Islet of Langerhans (tissue), 1 donor: ENCODE data around the gene ELAVL2.

ENCODE experiments used
- FAIRE-seq: peaks from one replicate; lab custom pipeline; 2011; peaks lifted over from hg19 to GRCh38; lab: Jason Lieb, UNC

Gene ELAVL2

DNA sequence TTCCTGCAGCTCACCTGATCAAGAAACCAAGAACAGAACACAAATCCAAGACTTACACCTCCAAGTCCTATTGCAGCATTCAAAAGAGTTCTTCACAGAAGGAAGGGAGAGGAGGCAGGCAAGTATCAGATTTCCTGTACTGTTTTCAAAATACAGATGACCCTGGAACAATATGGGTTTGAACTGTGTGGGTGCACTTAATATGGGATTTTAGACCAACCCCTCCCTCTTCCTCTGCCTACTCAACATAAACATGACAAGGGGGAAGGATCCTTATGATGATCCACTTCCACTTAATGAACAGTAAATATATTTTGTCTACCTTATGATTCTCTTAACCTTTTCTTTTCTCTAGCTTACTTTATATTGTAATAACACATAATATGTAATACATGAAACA is 104.6 kb downstream of the ELAVL2 start:
- FAIRE-seq = no peak

DNA sequence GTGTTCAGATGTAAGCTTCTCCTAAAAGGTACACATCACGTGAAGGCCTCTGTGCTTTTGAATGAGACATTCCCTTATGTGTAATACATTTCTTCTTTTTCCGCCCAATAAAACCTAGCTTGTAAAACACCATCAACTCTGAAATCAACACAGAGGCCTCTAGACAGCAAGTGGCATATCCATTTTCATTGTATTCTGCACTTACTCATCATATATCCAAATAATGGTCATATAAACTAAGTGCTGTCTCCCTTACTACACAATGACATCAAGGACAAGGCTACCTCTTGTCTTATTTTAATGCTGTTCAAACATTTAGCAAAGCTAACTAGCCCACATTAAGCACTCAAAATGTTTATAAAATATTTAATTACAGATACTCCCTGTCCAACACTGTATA is 108.5 kb downstream of the ELAVL2 start:
- no peak for FAIRE-seq

DNA sequence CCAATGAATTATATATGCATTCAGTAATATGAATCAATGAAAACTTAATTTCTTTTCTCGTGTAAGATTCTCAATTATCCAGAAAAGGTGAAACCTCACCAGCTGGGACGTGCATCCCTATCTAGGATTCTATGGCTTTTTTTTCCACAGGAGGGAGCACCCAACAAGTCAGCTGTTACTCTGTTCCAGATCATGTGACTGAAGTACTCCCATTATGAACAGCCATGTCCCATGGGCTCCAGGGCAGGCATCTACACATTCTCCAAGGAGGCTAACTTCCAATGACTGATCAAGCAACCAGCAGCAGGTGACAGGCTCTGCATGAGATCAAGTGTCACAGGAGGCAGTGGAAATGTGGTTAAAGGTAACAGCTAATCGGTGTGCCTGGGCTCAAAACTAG is 118.8 kb downstream of the ELAVL2 start:
- FAIRE-seq = no peak

DNA sequence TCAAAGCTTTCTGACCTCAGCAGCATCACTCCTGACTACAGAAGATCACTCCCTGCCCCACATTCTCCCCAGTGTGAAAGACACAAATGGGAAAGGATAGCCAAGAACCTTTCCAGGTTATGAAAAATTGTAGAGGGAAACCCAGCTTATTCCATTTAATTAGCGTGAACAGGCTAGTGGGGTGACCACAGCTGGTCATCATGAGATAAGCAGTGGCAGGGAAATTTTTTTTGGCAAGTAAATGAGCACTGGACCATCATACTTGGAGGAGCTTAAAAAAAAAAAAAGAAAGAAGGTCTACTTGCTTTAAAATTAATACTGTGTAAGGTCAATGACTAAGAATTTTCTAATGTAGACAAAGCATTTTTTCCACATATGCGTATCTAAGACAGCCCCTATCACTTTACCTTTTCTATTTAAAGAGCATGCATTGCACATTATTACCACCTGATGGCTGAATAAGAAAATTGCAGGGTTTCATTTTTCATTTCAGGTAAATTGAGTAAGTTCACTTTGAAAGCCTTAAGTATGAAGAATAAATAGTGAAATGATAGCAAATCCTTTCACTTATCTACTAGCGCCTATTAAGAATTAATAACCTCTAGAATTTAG is 123.6 kb downstream of the ELAVL2 start:
- no peak for FAIRE-seq

DNA sequence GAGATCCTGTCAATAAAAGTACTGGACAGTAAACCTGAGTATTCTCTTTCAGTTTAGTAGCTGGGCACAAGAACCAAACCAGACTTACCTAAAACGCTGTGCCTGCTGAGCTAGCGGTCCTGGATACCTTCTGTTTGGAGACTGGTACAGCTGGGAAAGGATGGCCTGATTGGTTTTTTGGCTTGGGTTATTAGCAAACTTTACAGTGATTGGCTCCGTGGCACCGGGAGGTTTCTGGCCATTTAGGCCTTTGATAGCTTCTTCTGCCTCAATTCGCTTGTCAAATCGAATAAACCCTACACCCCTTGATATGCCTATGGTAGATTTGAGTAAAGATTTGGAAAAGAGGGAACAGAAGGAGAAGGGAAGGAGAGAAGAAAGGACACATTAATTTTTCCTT is 124.7 kb downstream of the ELAVL2 start:
- FAIRE-seq = no peak

DNA sequence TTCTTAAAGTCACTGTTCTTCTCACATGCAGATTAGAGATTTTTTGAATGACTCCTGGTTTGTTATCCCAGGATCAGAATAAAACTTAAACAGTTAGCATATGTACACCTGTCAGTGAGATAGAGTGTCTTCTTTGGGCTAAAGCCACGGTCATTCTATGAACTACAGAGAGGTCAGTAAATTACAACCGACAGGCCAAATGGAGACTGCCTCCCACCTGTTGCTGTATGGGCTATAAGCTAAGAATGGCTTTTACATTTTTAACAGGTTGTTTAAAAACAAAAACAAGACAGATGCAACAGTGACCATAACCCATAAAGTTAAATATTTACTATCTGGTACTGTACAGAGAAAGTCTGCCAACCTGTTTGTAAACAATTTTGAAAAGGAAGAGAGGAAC is 125.7 kb downstream of the ELAVL2 start:
- FAIRE-seq = no peak

DNA sequence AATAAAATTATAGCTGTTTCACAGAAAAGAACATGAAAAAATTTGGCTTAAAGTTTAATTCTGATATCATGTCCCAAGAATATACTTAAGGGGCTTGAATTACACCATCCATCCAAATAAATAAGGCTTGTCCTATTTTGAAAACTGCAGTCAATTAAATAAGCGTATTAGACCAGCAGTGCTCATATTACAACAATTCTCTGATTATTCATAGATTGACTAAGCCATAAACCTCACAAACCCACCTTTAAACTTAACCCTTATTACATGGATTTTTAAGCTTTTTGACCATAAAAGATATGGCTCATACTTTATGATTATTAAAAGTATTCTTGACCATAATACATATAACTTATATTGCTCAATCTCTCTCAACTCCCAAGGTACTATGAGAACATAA is 127.9 kb downstream of the ELAVL2 start:
- FAIRE-seq = no peak

DNA sequence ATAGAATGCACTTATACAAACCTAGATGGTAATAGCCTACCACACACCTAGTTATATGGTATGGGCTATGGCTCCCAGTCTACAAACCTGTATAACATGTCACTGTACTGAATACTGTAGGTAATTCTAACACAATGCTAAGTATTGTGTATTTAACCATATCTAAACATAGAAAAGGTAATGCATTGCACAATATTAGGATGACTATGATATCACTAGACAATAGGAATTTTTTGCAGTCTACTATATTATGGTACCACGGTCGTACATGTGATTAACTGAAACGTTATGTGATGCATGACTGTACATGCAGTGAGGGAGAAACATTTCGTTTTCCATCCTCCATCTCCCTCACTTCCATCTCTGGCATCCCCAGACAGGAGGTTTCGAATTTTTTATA is 130.5 kb downstream of the ELAVL2 start:
- no peak for FAIRE-seq

DNA sequence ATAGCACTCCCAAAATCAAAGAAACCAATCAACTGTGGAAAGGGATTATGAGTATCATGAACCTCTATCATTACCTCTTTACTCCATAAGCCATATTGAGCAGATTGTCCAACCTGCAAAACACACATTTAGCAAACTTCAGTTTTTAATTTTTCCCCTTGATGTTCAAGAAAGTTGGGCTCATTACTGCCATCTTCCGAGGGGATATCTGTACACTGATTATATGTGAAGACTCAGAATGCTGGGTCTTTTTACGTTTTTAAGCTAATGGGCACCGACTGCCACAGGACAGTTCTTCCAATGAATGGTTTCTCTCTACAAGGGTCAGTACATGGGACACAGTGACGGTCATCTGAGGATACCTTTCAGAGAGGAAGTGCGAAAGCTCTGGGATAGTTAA is 132.7 kb downstream of the ELAVL2 start:
- FAIRE-seq = no peak

DNA sequence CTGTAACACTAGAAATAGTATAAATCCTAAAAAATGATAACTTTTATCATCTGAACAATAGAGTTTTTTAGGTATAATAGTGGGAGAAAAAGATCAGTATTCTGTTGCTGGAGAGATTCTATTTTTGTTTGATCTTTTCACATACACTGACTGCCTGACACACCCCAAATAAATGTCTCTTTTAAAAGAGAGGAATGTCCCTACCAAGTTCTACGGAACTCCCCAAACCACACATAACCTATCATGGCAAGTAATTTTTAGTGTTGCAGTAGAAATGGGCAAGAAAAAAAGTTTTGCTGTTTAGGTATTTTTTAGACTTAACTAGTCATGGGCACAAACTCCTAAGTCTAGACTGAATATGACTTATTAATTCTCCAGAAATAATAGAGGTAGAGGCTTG is 139.1 kb downstream of the ELAVL2 start:
- no peak for FAIRE-seq

DNA sequence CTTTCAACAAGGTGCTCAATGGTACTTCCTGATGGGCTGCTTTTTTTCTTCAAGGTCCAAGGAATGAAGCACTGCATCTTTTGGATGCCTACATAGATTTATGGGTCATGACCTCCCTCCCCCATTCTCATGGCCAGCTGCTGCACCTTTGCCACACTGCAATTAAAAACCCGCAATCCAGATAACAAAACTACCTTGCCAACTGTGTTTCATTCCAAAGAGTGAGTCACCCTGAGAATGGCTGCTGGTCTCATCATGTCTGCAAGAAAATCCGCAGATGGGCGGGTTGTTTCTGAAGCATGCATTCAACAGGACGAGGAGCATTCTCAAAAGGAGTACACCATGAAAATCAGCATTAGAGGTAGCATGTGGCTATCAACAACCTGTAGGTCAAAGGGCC is 139.8 kb downstream of the ELAVL2 start:
- FAIRE-seq = no peak

DNA sequence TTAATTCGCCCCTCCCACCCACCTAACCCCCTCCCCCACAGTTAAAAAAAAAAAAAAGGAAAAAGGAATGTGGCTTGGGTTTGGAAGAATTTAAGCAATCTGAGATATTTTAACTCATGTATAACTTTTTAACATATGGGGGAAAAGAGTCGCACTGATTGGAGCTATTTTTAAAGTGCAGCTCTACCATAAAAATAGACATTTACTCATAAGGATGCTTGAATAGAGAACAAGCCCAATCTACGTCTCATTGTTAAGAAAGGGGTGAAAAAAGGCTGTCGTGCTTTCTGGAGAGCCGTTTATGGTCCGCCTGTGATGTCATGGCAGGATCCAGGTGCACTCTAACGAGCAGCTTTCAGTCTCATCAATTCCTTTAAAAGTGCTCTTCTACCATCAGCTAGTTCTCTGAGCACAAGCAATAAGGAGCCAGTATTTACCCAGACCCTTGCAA is 142.4 kb downstream of the ELAVL2 start:
- FAIRE-seq = no peak

DNA sequence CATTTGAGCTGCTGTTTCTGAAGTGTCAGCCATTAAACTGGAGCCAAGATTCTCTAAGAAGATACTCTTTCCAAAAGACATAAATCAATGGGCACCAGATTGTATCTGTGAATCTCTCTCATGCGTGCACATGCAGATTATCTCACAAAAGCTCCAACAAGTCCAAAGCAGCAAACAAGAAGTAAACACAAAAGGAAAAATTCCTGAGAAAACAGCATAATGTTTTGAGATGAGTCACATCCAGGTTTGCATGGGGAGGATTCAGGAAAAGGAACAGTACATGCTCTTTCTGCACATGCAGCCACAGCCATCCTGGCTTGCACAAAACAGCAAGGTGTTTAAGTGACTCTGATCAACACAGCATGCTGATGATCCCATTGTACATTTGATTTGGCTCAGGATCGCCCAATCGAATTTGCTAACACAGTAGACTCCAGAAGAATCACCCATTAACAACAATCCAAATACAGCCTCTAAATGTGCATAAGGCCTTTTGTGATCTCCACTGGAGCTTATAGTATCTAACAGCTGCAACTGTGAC is 143.1 kb downstream of the ELAVL2 start:
- FAIRE-seq = no peak

DNA sequence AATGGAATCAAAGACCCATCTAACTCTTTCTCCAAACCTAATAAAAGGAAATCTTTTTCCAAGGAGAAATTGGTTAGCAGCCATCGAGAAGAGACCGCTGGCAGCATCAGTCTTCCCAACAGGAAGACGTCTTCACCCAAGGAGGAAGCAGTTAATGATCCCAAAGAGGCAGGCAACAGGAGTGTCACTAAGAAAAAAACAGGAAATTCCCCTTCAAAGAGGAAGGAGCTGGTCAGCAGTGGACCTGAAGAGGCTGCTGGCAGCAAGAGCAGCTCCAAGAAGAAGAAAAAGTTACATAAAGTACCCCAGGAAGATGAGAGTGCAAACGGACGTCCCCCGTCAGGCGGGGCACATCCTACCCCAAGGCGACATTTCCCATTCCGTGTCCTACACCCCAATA is 143.7 kb downstream of the ELAVL2 start:
- FAIRE-seq = no peak

DNA sequence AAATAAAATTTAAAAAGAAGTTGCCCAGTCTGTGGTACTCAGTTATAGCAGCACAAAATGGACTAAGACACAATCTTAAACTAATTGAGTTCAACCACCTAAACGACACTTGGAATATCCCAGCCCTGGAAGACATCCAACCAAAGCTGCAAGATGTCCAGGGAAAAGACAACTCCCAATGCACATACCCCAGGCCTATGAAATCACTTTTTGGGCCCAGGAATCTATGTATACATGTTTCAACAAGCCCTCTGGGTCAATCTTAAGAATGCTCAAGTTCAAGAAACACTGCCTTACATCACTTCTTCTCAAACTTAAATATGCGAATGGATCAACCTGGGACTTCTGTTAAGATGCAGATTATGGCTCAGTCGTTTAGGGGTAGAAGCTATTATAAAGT is 148.6 kb downstream of the ELAVL2 start:
- FAIRE-seq = no peak

DNA sequence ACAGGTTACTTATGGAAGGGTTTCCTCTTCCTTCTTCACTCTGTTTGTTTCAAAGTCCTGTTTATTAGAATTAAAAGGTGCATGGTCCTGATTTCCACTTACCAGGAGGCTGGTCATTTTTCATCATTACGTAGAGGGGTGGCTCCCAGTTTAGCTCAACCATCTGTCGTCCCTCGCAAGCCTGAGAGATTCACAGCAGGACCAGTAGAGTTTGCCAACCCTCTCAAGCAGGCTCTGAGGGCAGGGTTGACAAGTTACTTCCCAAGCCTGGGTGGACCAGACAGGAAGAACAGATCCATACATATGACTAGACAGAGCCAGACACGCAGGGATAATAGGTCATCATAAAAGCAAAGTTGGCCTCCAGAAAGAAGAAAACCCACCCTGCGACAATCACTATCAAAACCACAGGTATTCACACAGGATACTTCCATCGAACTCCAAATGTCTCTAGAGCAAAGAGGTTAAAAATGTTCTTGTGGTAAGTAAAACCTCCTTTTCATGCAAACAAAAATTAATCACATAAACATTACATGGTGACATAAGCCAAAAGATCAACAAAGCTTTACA is 151.9 kb downstream of the ELAVL2 start:
- FAIRE-seq = no peak

DNA sequence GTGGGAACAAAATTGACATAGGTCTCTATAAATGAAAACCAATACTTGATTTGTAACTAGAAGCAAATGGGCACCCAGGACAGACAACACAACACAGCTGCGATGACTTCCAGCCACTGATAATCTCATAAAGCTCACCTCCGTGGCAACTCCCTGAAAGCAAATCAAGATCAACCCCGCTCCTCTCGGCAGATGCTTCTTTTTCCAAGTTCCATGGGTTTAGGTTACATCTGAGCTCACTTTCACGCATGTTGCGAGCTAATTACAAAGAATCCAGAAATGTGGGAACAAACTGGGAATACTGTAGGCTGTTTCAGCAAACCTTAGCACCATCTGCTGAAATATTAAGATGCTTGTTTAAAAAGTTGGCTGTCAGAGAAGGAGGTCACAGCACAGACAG is 153.9 kb downstream of the ELAVL2 start:
- FAIRE-seq = no peak

DNA sequence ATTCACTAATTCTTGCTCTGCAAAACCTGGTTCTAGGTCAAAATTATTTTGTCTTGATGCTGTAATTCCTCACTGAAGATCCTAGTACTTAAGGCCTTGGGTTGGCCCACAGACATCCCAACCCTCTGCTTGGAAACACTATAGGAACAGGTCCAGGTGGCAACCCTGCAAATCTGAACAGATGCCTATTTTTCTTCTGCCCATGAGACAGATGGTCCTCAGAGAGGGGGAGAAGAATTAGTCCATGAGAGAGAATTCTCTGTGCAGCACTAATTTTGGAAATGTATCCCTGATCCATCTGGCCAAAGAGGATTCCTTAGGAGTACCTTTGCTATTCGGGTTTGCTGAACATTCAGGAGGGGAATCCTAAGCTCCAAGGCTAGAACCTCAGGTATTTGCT is 156.3 kb downstream of the ELAVL2 start:
- no peak for FAIRE-seq

DNA sequence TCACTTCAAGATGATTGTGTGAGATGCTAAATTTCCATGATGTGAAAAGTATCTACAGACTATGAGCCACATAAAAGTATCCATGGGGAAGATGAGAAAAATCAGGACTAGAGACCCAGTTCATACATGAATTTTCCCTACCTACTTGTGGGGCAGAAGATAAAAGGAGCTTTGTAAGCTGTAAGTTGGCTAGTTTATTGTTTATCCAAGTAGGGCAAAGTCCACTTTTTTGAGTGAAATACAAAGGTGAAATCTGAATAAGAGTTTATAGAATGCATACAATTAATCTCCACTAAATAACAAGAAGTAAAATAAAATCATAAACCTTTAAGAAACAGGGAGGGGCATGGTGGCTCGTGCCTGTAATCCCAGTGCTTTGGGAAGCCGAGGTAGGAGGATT is 160.4 kb downstream of the ELAVL2 start:
- FAIRE-seq = no peak

DNA sequence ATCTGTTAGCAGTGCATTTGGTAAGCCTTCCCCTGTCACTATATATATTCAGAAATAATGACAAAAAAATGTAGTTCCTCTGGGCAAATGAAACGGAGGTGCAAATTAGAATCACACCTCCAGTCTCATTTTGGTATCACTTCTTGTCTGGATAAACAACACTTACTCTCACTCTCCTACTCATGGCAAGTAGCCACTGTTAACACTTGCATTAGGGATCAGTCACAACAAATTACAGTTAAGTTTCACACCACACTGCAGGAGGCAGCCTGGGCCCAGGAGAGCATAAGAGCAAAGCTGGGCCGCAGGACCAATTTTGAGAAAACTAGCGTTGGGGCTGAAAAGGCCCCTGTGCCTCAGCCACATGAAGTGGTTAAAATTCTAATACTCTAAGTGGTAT is 161.0 kb downstream of the ELAVL2 start:
- FAIRE-seq = no peak

DNA sequence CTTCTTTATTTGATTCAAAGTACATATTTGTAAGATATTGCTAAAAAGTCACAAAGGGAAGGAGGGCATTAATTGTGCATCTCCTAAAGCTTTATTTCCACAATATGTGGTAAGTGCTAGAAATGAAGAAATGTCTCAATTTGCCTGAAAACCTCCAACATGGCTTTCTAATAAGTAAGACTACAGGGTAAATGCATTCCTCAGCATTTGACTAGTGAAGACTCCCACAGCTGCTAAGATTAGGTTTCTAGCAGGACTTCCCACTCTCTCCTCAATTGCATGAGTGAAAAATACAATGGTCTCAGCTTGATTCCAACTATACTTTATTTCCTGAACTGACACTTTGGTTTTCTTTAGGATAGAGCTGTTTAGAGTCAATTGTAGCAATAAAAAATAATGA is 162.1 kb downstream of the ELAVL2 start:
- FAIRE-seq = no peak

DNA sequence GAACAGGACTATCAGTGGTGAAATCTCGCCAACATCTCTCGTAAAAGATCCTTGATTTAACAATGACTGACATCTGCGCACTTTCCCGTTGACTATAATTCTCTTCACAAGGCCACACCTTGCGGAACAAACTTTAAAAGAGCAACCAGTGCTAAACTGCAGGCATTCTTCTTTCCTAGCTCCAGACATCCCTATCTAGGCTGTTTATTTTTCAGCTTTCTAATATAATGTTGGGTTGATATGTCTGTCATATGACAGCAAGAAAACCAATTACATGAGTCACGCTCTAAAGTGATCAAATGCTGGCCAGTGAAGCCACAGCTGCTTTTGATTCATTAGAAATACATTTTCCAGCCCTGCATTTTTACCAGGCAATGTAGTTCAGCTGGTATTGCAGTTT is 162.5 kb downstream of the ELAVL2 start:
- FAIRE-seq = no peak

DNA sequence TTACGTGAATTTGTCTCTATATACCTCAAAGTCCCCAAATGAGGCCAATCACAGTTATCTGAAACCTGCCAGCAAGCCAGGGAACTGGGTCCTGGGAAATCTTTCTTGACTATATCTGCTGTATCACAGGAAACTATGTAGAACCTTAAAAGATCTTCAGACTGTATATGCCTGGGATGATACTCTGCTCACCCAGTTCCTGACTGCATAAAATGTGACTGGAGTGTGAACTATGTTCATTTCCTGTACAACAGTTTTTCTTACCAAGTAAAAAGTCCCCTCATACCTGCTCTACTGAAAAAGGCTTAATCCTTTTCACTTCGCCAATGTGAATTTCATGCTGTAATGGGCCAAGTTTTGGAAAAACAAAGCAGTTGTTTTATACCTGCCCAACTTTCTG is 162.9 kb downstream of the ELAVL2 start:
- no peak for FAIRE-seq

DNA sequence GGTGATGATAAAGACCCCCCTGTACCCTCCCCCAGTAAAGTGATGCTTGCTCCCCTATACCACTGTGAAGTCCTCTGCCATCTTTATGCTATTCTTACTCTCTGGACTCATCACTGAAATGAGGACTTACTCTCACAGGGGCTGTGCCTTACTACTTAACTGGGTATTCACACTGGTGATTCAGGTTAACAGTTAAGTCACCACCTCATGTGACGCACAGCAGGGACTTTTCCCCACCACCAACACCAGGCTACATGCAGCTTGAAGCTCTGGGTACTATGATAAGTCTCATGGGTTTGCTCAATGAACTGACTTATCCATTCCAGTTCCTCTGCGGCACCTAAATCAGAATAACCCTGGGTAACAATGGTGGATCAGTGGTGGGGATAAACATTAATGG is 163.7 kb downstream of the ELAVL2 start:
- no peak for FAIRE-seq
